Calu3 (cell line): Measurements from ENCODE around the gene SOCS6. TPM values are rescaled to one million over a fixed set of nuclear protein-coding genes. Genes with fewer than 3 reads are reported as not detected.
A peak's percentile ranks its signal among the peaks of the same experiment; 100 is the strongest.

Source experiments
- BruUV-seq: library from RNA; stranded (reverse); fragments of 400-500 nt; replicated peaks from 2 replicates; lab custom pipeline; 2021; lab: Mats Ljungman, UMichigan
- CTCF ChIA-PET: fragments of 300-600 bp; sonication (Branson Sonifier 250); formaldehyde crosslinking; loops from one replicate; lab custom pipeline; 2022; ENCODE audit warnings: antibody characterized with exemption; lab: Charles Lee
- DNase-seq: peaks from one replicate; pipeline ENCODE4 v3.0.0; 2022
- H3K27ac Mint-ChIP-seq: one replicate; pipeline ENCODE4 v1.8.0; 2022; ENCODE audit warnings: mixed read lengths; ENCODE audit not compliant: unreplicated experiment
- H3K27me3 Mint-ChIP-seq: one replicate; pipeline ENCODE4 v1.8.0; 2022; ENCODE audit warnings: mixed read lengths; ENCODE audit not compliant: unreplicated experiment
- H3K36me3 Mint-ChIP-seq: one replicate; pipeline ENCODE4 v1.8.0; 2022; ENCODE audit warnings: mild to moderate bottlenecking, moderate library complexity, mixed read lengths; ENCODE audit not compliant: insufficient read depth, unreplicated experiment
- H3K4me1 Mint-ChIP-seq: one replicate; pipeline ENCODE4 v1.8.0; 2022; ENCODE audit warnings: mild to moderate bottlenecking, low read depth, mixed read lengths; ENCODE audit not compliant: unreplicated experiment
- H3K4me3 Mint-ChIP-seq: one replicate; pipeline ENCODE4 v1.8.0; 2022; ENCODE audit warnings: mild to moderate bottlenecking, low read depth, moderate library complexity, mixed read lengths; ENCODE audit not compliant: unreplicated experiment
- H3K9me3 Mint-ChIP-seq: one replicate; pipeline ENCODE4 v1.8.0; 2022; ENCODE audit warnings: low read depth, mixed read lengths; ENCODE audit not compliant: unreplicated experiment
- intact Hi-C: fragments of 100-400 bp; cut with micrococcal nuclease; formaldehyde crosslinking; loops from one replicate; pipeline ENCODE4 v1.10.0; 2022; ENCODE audit not compliant: unreplicated experiment
- total RNA-seq: library from RNA; stranded (reverse); gene quantifications from 2 replicates; pipeline ENCODE4 v1.2.3, GENCODE V29; 2022
- TF ChIP-seq, protein P1 (sequence below): fragments of 200-600 bp; IDR thresholded peaks from one replicate; pipeline ENCODE4 v1.8.0; 2022; ENCODE audit warnings: antibody characterized with exemption; ENCODE audit not compliant: unreplicated experiment

SOCS6 gene
- total RNA-seq, 1 experiment from 2014 or later = 33.0 TPM

- no TSS peak for BruUV-seq
- no peak for DNase-seq
- intact Hi-C loops = loop anchor here (5.0 kb wide), 2 partner anchors 47 to 132 kb away; no protein-coding TSS in a partner anchor
- Mint-ChIP-seq H3K9me3 (no peaks in the 10 kb centered on the region), H3K4me1 (peaks cover 74% of the 10 kb centered on the region), H3K4me3 (peak overlapping the region; percentile 77), H3K36me3 (peaks cover 55% of the 10 kb centered on the region), H3K27me3 (no peaks in the 10 kb centered on the region), H3K27ac (peak overlapping the region; percentile 89)
- CTCF ChIA-PET = interaction anchor here (0.6 kb wide), 1 partner anchor 102 kb away, joined by 4 read pairs; no protein-coding TSS in a partner anchor
- TF ChIP-seq, protein P1, sequence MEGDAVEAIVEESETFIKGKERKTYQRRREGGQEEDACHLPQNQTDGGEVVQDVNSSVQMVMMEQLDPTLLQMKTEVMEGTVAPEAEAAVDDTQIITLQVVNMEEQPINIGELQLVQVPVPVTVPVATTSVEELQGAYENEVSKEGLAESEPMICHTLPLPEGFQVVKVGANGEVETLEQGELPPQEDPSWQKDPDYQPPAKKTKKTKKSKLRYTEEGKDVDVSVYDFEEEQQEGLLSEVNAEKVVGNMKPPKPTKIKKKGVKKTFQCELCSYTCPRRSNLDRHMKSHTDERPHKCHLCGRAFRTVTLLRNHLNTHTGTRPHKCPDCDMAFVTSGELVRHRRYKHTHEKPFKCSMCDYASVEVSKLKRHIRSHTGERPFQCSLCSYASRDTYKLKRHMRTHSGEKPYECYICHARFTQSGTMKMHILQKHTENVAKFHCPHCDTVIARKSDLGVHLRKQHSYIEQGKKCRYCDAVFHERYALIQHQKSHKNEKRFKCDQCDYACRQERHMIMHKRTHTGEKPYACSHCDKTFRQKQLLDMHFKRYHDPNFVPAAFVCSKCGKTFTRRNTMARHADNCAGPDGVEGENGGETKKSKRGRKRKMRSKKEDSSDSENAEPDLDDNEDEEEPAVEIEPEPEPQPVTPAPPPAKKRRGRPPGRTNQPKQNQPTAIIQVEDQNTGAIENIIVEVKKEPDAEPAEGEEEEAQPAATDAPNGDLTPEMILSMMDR = no peak
Observed at GRCh38 chr18:70290482-70291294, 1.8 kb downstream of the SOCS6 start.

GRCh38 chr18:70291295-70291574 is 2.4 kb downstream of the SOCS6 start:
- intact Hi-C loops = loop anchor here (5.0 kb wide), 2 partner anchors 46 to 131 kb away; no protein-coding TSS in a partner anchor
- BruUV-seq = no TSS peak
- no peaks in the 10 kb centered on the region for H3K9me3 Mint-ChIP-seq

DNA sequence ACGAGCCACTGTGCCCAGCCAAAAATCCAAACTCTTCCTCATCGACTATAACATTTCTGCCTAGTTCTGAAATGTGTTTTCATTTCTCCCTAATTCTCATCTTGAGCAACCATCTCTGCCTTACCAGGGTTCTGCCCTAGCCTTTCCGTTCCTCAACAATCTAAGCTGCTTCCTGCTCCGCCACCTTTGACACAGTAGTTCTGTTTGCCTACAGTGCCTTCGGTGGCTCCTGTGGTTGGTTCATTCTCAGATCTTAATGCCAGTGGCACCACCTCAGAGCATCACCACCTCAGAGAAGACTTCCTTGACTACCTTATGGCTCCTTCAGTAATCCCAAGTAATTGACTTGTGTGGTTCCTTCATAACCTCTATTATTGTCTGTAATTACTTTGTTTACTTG is 3.8 kb downstream of the SOCS6 start:
- Mint-ChIP-seq H3K36me3 (peaks cover 58% of the 10 kb centered on the region), H3K4me1 (peaks cover 77% of the 10 kb centered on the region), H3K27me3 (no peaks in the 10 kb centered on the region), H3K9me3 (no peaks in the 10 kb centered on the region), H3K4me3 (peak overlapping the region; percentile 77), H3K27ac (peak overlapping the region; percentile 86)
- CTCF ChIA-PET = interaction anchor here (0.8 kb wide), 1 partner anchor 100 kb away, joined by 5 read pairs; no protein-coding TSS in a partner anchor
- intact Hi-C loops = loop anchor here (2.0 to 5.0 kb wide), 3 partner anchors 45 to 130 kb away; partner anchors contain the start of gene RTTN
- BruUV-seq = no TSS peak
- no peak for DNase-seq
- TF ChIP-seq, protein P1 = no peak

More at GRCh38 chr18:70291295-70291574, 2.4 kb downstream of the SOCS6 start:
- H3K4me1 Mint-ChIP-seq = peaks cover 76% of the 10 kb centered on the region
- H3K27me3 Mint-ChIP-seq = no peaks in the 10 kb centered on the region
- DNase-seq = no peak
- peak overlapping the region; percentile 77 for H3K4me3 Mint-ChIP-seq
- H3K27ac Mint-ChIP-seq = peak overlapping the region; percentile 89
- CTCF ChIA-PET = no interaction called here
- peaks cover 58% of the 10 kb centered on the region for H3K36me3 Mint-ChIP-seq
- TF ChIP-seq, protein P1 = no peak

- DNase-seq = no peak
- Mint-ChIP-seq H3K9me3 (no peaks in the 10 kb centered on the region), H3K4me1 (peaks cover 72% of the 10 kb centered on the region), H3K4me3 (peak overlapping the region; percentile 77), H3K27me3 (no peaks in the 10 kb centered on the region), H3K27ac (peak overlapping the region; percentile 29), H3K36me3 (peaks cover 56% of the 10 kb centered on the region)
- CTCF ChIA-PET = interaction anchor here (0.7 to 0.8 kb wide), 2 partner anchors 99 to 126 kb away, joined by 3 to 5 read pairs; no protein-coding TSS in a partner anchor
- TF ChIP-seq, protein P1 = no peak
- no TSS peak for BruUV-seq
- intact Hi-C loops = loop anchor here (2.0 to 5.0 kb wide), 3 partner anchors 44 to 129 kb away; partner anchors contain the start of gene RTTN
Observed at GRCh38 chr18:70293166-70293565, 4.3 kb downstream of the SOCS6 start.
